Occipital lobe (tissue), 2 donors: Measurements from ENCODE around the gene ELP4. TPM values are rescaled to one million over a fixed set of nuclear protein-coding genes. Genes with fewer than 3 reads are reported as not detected.
"Not testable (repeated sequence)": the region's sequence is repeated elsewhere in the genome, so short reads cannot be mapped to it uniquely, and the experiment has no call there.

Experiments
- DNase-seq: peaks from one replicate; lab custom pipeline; 2025; lab: John Stamatoyannopoulos, UW
- total RNA-seq: library from RNA; depleted of rRNA; stranded (reverse); fragments of >200 nt; gene quantifications from one replicate; pipeline ENCODE4 v1.2.3, GENCODE V29; 2014

The ELP4 gene
- total RNA-seq: 36.5 TPM

- DNase-seq: peak; percentile 95
Measured at GRCh38 chr11:31509429-31510345, at the start of gene ELP4, which contains the start of gene IMMP1L. Gene ELP4, plus strand, starts transcription at chr11:31509767. Its CDS starts 18 bp downstream, at chr11:31509785. Gene IMMP1L, minus strand, starts transcription at chr11:31509622. Its CDS starts 46,346 bp downstream, at chr11:31463276.

- DNase-seq: no peak
Measured at GRCh38 chr11:31464436-31464835, 45.1 kb upstream of the ELP4 start.

- DNase-seq: no peak
Measured at GRCh38 chr11:31474083-31474482, 35.5 kb upstream of the ELP4 start.

- DNase-seq: no peak
Measured at GRCh38 chr11:31477528-31478222, 31.9 kb upstream of the ELP4 start.

GRCh38 chr11:31478223-31478590, 31.4 kb upstream of the ELP4 start:
- DNase-seq: no peak

GRCh38 chr11:31479066-31479465, 30.5 kb upstream of the ELP4 start:
- DNase-seq: no peak

- DNase-seq: no peak
Measured at GRCh38 chr11:31480930-31481329, 28.6 kb upstream of the ELP4 start.

GRCh38 chr11:31484497-31484896, 25.1 kb upstream of the ELP4 start:
- no peak for DNase-seq

GRCh38 chr11:31487848-31488247, 21.7 kb upstream of the ELP4 start:
- no peak for DNase-seq

- DNase-seq: no peak
Measured at GRCh38 chr11:31492320-31492913, 17.1 kb upstream of the ELP4 start.

- no peak for DNase-seq
Measured at GRCh38 chr11:31493235-31493634, 16.3 kb upstream of the ELP4 start.

- not testable (repeated sequence) for DNase-seq
Measured at GRCh38 chr11:31493762-31494161, 15.8 kb upstream of the ELP4 start.

GRCh38 chr11:31499576-31500178, 9.9 kb upstream of the ELP4 start:
- DNase-seq: no peak

GRCh38 chr11:31500560-31500959, 9.0 kb upstream of the ELP4 start:
- DNase-seq: no peak

- no peak for DNase-seq
Measured at GRCh38 chr11:31509051-31509428, 527 bp upstream of the ELP4 start.

- no peak for DNase-seq
Measured at GRCh38 chr11:31512117-31512516, 2.5 kb downstream of the ELP4 start.

- DNase-seq: no peak
Measured at GRCh38 chr11:31521497-31522150, 12.1 kb downstream of the ELP4 start.

- DNase-seq: no peak
Measured at GRCh38 chr11:31529189-31529588, 19.6 kb downstream of the ELP4 start.

- DNase-seq: no peak
Measured at GRCh38 chr11:31529701-31530100, 20.1 kb downstream of the ELP4 start.

GRCh38 chr11:31531293-31531692, 21.7 kb downstream of the ELP4 start:
- no peak for DNase-seq

- DNase-seq: no peak
Measured at GRCh38 chr11:31535479-31535878, 25.9 kb downstream of the ELP4 start.
